WTC11 (cell line): ENCODE data around the gene AKT3.

ENCODE experiments used
- CTCF ChIP-seq: fragments of 200-600 bp; IDR thresholded peaks from 2 replicates; pipeline ENCODE4 v1.8.0; 2022; ENCODE audit warnings: antibody characterized with exemption
- ESRRA ChIP-seq: sonication (generic); formaldehyde crosslinking; IDR thresholded peaks from 2 replicates; pipeline ENCODE4 v1.8.1; 2022; ENCODE audit warnings: mild to moderate bottlenecking, missing genetic modification reagents, borderline replicate concordance
- ETV6 ChIP-seq: sonication (generic); formaldehyde crosslinking; IDR thresholded peaks from 2 replicates; pipeline ENCODE4 v1.8.1; 2022; ENCODE audit warnings: mild to moderate bottlenecking, missing genetic modification reagents
- FOXJ3 ChIP-seq: sonication (generic); formaldehyde crosslinking; IDR thresholded peaks from 2 replicates; pipeline ENCODE4 v1.9.0; 2021; ENCODE audit warnings: missing genetic modification reagents, mild to moderate bottlenecking, borderline replicate concordance
- FOXP1 ChIP-seq: sonication (generic); formaldehyde crosslinking; IDR thresholded peaks from 2 replicates; pipeline ENCODE4 v1.8.0; 2022; ENCODE audit warnings: missing genetic modification reagents, mild to moderate bottlenecking, moderate library complexity, borderline replicate concordance
- NFYB ChIP-seq: sonication (generic); formaldehyde crosslinking; conservative IDR thresholded peaks from 2 replicates; pipeline ENCODE4 v1.8.0; 2022; ENCODE audit warnings: low read depth, missing genetic modification reagents
- SMAD3 ChIP-seq: sonication (generic); formaldehyde crosslinking; IDR thresholded peaks from 2 replicates; pipeline ENCODE4 v1.8.0; 2022; ENCODE audit warnings: missing genetic modification reagents, mild to moderate bottlenecking, borderline replicate concordance

- TF ChIP-seq CTCF (no peak), FOXP1 (CRISPR knock-in tag) (no peak), FOXJ3 (CRISPR knock-in tag) (no peak), ETV6 (CRISPR knock-in tag) (no peak), NFYB (CRISPR knock-in tag) (no peak), SMAD3 (CRISPR knock-in tag) (no peak), ESRRA (CRISPR knock-in tag) (no peak)
Measured at GRCh38 chr1:243582326-243582725, 267.7 kb downstream of the AKT3 start.
